ENCODE results near the gene PRKCA.

PRKCA gene

DNA sequence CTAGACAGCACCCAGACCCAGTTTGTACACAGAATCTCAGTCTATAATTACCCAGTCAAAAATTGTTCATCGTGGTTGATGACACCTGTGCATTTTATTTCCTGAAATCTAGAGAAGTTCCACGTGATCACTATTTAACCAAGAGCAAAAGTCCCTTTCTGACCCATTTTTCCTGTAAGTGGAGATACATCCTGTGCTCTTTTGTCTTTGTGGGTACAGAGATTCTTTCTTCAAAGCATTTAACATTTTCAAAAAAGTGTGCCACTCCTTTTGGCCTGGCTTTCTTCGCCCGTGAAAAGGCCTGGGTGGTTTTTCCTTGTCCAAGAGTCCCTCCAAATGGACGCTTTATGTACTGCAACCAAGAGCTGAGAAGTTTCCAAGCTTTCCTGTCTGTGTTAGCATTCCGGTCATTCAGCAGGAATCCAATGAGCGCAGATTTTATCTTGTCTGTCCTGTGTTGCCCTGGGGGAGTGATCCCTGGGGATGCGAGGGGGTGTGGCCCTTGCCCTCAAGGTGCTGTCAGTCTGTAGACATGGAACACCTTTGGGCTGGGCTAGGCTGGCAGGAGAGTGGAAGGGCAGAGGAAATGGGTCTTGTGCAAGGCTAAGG, 371.4 kb downstream of the PRKCA start:
- peak; percentile 65 for DNase-seq

DNA sequence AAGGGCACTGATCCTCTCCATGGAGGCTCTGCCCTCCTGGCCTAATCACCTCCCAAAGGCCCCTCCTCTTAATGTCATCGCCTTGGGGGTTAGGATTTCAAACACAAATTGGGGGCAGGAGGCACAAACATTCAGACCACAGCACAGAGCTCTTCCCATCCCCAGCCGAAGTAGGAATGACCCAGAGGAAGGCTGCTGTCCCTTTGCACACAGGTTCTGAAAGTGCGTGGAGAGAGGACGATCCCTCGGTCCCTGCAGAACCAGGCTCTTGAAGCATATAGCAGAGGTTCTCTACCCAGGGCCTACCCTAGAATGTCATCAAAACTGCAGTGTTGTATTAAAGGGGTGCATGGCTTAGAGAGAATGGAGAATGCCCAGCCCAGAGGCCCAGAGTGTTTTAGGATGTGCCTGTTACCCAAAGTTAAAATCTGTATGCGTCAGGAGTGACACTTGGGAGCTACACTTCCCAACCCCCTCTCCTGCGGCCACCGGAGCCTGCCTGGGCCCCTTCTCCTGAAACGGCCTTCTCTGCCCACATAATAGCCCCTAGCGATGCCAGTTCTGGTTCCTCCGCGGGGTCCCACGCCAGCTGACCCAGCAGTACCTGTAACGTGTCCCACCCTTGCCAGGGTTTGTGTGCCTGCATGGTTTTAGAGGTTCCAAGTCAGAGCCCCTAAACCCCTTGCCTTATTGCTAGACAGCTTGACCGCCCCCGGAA, 373.0 kb downstream of the PRKCA start:
- no peak for DNase-seq

DNA sequence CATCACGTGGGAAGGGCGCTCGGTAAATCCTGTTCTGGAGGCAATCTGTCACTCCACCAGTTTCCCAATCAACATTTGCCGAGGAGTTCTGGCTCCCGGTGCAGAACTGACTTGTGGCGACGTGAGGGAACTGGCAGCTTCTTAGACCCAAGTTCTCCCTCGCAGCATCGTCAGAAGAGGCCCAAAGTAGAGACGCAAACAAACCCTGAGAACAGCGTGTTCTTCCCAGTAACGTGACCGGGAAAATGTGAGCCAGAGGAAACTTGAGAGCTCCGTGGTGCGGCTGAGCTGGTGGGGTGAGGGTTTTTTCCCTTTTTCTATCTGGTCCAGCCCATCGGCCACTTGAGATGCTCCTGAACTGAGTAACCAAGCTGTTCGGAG, 373.6 kb downstream of the PRKCA start:
- no peak for DNase-seq

DNA sequence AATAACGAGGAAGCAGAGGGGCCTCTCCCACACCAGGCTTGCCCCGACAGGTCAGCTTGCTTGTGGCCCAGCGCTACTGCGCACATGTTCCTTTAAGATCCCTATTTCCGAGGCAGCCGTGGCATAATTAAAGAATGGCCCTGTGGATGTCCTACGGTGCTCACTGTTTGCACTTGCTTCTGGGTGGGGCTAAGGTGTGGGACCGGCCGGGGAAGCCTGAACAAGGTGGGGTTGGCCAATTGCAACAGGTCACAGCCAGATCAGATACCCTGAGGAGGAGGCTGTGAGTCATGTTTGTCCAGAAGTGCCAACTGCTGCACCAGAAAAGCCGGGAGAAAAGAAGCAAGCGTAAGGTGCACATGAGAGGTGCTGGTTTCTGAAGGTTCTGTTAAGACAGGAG, 374.0 kb downstream of the PRKCA start:
- no peak for DNase-seq

DNA sequence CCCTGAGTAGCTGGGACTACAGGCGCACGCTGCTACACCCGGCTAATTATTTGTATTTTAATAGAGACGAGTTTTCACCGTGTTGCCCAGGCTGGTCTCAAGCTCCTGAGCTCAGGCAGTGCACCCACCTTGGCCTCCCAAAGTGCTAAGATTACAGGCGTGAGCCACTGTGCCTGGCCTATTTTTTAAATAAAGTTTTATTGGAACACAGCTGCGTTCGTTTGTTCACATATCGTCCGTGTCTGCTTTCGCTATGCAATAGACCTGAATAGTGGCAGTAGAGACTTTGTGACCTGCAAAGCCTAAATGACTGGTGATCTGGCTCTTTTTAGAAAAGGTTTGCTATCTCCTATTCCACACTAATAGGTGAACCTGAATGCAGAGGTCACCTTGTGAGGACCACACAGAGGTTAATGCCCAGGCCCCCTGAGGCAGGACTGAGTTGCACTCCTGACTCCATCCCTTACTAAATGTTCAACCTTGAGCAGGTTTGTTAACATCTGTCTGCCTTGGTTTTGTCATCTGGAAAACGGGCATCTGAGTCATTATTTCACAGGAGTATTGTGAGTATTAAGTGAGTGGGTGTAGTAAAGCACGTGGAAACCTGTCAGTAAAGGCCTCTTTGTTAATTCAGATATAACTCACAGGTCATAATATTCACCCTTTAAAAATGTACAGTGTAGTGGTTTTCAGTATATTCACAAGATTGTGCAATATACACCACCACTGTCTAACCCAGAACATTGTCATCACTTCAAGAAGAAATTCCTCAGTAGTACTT, 375.0 kb downstream of the PRKCA start:
- DNase-seq = no peak

DNA sequence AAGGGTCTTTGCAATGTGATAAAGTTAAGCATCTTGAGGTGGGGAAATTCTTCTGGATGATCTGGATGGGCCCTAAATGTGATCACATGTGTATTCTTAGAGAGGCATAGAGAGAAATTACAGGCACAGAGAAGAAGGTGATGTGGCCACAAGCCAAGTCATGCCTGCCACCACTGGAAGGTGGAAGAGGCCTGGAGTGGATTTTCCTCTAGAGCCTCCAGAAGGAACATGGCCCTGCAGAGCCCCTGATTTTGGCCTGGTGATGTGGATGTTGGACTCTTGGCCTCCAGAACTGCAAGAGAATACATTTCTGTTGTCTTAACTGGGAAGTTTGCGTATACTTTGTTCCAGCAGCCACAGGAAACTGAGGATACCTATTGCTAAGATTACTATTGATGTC, 375.6 kb downstream of the PRKCA start:
- DNase-seq = no peak

DNA sequence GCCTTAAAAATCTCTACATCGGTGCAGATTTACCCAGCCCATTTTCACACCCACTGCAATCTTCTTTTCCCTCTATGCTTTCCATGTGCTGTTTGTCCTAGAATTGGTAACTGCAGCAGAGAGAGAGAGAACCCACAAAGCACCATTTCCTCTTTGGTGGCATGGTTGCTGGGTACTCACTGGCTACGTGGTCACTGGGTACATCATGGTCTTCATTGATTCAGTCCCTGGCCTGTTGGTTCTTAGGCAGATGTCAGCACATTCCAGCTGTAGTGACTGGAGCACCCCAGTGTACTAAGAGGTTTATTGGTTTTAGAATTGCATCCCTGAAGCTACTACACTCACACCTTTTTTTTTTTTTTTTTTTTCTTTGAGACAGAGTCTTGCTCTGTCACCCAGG, 376.4 kb downstream of the PRKCA start:
- no peak for DNase-seq

DNA sequence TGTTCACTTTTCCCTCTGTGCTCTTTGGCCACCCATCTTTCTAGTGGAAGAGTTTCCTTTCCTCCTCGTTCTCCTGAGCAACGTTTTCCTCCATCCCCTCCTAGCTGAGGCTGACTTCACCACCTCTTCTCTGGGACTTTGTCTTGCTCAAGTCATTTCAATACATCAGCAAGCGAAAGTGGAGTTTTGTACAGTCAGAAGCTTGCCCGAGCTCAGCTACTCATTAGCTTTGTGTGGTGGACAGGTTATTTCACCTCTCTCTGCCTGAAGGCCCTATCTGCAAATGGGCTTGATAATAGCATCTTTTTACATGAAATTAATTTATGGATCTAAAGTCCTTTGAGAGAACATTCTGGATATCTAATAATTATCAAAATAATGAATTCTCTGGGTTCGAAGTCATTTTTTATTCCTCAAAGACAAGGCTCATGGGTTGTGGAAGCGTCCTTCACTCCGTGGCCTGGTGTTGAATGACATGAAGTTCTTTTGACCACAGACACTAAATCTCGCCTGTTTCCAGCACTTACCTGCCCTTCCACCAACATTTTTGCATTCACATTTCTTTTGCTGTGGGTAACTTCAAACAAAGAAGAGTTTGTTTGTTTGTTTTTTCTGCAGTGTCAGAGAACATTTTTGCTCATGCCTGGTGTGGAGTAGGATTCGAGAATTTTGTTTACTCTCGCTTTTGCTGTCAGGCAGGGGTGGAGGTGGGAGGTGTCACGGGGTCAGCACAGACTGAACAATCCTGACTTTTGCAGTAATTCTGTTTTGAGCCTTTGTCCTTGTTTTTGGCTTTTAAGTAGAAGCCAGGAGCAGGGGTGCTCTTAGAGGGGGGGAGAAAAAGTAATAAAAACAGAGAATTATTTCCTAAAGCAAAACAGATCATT, 377.5 kb downstream of the PRKCA start:
- DNase-seq = no peak

DNA sequence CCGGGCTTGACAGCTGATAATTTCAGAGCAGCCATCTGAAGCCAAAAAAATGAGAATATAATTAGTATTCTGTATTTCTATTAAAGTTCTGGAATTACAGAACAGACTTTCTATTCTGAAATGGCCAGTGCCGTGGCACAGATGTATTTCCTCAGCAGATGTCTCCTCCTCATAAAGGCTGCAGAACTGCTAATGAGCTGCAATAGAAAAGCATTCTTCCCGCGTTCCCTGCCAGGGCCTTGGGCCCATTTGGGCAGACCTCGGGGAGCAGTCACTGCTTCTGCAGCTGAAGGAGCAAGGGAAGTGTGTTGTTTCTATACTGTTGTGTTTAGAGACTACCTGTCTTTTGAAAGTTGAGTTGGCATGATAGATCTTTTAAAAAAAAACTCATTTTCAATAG, 379.9 kb downstream of the PRKCA start:
- no peak for DNase-seq

DNA sequence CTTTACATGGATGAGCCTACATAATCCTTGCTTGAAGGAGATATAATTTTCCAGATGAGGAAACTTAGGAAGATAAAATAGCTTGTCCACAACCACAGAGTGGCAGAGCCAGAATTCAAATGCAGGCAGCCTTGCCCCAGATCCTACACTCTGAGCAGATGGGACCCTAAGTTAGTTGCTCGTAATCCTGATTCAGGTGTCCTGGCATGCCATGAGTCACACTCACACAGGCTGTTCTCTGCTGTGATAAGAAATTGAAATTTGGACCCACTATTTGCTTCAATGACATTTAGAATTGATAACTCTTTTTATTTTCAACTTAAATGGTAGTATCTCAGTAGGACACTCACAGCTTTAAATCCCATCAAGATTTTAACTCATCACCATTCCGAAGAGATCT, 381.8 kb downstream of the PRKCA start:
- DNase-seq = no peak

DNA sequence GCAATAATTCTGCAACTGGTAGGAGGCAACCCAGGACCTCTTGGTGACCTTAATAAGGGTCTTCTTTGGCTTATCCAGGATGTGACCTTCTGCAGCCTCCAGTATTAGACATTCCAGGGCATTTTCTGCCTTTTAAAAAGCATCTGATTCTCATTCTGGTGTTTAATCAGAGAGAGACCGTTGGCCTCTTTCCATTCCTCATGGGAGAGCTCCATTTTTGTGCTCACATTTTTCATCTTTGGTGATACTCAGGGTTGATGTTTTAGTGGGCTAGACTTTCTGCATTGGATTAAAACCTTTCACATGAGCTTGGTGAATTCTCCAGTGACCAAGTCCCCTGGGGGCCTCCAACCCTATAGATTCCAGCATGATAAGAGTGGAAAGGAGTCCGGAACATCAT, 382.3 kb downstream of the PRKCA start:
- DNase-seq = no peak

DNA sequence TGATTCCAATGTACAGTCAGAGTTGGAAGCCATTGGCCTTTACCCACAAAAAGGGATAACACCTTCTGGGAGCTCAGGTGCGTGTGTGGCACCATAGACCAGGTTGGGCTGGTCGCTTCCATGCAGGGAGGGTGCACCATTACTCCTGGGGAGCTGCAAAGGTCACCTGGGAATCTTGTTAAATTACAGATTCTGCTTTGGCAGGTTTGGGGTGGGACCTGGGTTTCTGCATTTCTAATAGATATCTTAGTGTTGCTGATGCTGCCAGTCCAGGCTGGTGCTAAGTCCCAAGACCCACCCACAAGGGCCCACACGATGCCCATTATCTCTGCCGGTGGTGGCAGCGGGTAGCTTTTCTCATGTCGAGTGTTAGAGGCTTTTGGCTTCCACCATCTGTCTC, 384.2 kb downstream of the PRKCA start:
- no peak for DNase-seq

DNA sequence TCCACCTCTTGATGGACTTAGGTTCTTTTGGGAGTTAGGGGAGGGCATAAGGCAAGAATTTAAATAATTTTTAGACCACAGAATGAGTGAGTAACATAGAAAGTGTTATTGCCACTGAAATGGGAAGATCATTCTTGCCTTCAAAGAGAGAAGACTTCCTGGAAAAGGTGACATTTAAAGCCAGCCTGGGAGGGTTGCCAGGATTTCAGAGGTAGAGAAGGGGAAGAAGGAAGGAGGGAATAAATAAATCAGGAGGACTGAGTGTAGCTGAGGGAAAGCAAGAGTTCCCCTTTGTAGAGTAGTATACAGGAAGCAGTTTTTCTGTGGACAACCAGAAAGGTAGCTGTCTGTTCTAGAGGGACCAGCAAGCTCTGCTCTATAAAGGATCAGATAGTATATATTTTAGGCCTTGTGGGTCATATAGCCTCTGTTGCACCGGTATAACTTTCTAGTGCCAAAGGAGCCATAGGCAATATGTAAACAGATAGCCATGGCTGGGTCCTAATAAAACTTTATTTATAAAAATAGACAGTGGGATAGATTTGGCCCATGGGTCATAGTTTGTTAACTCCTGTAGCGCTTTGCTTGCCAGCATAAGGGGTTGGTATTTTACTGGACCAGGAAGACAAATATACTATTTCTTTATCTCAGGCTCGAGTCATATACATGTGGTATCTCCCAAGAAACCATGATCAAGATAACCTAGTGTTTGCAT, 385.3 kb downstream of the PRKCA start:
- no peak for DNase-seq

DNA sequence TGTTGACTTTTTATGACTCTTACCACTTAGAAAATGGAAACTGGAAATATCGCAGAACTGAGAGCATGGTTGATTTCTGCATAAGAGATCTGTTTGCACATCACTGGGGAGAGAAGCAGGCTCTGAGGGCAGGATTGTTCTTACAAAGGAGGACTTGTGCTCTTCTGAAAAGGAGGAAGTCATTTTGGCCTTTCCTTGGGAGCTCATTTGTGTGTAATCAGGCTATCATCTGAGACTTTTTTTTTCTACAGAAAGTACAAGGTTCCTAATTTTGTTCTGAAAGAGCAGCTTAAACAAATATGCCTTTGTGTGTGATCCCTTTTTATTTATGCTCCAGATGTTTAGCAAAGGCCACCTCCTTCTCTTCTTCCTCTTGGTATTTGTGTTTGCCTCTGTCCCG, 386.8 kb downstream of the PRKCA start:
- no peak for DNase-seq

DNA sequence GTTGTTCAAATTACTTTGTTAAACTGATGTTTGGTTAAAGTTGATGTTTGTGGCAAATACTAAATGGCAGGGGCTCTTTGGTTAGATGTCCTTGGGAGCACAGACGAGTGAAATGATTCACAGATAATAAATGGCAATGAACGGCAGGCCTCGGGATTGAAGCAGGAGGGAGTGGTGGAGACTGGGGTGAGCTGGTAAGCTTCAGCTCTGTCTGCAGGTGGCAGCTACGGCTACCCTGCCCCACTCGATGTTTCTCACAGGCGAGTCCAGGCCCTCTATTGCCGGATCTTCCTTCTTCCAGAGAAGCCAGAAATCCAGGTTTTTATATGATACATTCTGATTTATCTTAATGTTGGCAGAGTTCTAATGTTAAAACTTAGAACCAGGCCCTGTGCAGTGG, 387.8 kb downstream of the PRKCA start:
- DNase-seq = no peak

DNA sequence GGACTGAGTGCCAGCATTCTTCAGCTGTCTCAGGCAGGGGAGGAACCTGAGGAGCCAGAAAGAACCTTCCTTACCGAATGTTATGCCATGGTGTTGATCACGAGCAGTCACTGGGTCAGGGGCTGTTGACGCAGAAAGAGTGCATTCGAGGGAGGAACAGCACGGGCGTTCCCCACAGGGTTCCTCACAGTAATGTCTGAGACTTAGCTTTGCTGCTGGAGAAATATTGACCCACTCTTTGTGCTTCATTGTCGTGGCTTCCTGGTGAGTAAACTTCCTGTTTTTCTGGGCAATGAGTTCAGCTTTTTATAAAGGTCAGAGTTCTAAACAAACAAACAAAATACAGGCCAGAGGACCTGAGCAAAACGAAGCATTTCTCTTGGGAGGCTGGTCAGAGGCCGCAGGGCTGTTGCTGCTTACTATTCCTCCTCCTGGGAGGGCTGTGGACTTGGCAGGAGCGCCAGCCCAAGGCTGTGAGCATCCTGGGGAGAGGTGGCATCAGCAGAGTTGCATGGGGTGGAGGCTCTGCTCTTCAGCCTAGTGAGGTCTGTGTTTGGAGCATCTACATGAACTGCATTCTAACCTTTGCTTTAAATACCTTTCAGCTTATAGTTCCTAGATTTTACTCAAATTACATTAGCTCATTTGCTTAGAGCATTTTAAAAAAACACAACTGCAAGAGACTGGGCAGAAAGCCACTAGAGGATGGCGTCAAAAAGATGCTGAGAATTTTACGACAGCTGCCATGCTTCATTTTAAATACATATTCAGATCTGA, 389.4 kb downstream of the PRKCA start:
- no peak for DNase-seq

DNA sequence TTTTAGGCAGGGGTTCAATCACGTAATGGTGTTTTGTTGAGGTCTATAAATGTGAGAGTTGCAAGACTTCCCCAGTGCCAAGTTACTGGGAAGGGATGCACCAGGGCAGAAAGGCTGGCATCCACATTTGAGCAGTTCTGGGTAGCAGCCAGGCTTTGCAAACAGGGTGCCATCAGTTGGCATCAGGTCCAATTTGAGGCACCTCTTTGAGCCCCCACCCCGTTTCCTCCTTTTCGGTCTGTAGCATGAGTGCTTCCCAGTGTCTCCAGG, 389.9 kb downstream of the PRKCA start:
- DNase-seq = no peak

DNA sequence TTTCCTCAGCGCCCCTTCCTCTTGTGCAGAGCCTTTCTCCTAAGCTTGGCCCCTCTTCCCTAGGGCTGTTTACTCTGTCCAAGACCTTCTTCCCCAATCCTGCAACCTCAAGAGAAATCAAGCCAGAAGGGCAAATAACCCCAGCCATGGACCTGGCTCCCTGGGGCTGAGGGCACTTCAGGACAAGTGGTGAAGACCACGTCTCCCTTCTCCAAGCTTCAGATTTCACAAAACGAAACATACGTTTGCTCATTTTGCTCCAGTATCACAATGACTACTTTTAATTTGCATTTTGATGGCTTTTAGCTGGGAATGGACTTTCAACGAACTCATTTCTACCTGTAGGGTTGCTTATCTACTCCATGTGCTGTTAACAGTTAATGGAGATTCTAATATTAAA, 392.7 kb downstream of the PRKCA start:
- DNase-seq = no peak

DNA sequence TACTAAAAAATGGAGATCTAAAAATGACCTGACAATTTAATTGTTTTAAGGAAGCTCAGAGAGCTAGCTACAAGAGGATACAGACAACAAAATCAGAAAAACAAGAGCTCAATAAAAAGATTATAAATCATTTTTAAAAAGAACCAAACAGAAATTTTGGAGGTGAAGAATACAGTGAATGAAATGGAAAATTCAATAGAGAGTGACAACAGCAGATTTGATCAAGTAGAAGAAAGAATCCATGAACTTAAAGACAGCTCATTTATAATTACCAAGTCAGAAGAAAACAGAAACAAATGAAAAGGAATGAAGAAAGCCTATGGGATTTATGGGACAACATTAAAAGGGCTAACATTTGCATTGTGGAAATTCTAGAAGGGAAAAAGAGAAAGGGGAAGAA, 395.9 kb downstream of the PRKCA start:
- no peak for DNase-seq

DNA sequence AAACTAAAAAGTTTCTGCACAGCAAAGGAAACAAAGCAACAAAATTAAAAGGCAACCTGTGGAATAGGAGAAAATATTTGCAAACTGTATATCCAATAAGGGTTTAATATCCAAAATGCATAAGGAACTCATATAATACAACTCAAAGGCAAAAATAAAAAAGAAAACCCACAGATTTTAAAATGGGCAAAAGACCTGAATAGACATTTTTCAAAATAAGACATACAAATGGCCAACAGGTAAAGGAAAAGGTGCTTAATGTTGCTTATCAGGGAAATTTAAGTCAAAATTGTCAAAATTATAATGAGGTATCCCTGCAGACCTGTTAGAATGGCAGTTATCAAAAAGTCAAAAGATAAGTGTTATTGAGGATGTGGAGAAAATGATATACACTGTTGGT, 399.0 kb downstream of the PRKCA start:
- no peak for DNase-seq

DNA sequence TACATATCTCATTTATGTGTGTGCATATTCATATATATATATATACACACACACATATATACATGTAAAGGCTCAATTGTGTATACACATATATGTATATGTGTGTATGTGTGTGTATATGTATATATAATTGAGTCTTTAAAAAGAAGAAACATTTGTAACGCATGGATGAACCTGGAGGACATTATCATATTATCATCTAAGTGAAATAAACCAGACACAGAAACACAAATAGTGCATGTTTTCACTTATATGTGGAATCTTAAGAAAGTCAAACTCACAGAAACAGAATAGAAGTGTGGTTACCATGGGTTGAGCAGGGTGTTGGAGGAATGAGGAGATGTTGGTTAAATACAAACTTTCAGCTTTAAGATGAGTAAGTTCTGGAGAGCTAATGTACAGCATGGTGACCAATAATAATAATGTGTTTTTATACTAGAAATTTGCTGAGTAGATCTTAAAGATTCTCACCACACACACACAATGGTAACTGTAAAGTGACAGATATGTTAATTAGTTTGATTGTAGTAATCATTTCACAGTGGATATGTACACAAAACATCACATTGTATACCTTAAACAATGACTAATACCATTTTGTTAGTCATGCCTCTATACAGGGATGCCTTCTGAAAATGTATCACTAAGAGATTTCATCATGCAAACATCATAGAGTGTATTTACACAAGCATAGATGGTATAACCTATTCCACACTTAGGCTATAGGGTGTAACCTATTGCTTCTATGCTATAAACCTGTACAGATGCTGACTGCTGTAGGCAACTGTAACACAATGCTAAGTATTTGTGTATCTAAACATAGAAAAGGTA, 399.9 kb downstream of the PRKCA start:
- DNase-seq = no peak

Measured in right forelimb (tissue), 1 donor.